Measurements from ENCODE around the gene PAX2. TPM values are rescaled to one million over a fixed set of nuclear protein-coding genes. Genes with fewer than 3 reads are reported as not detected.

PAX2 gene
- polyA plus RNA-seq, 4 donors, result 0.09 TPM; not detected in 3

GRCh38 chr10:100709146-100710082 is 36.0 kb upstream of the PAX2 start:
- Histone ChIP-seq H3K36me3 (ENCODE audit: control insufficient read depth in 3 of 3, insufficient read depth in 2 of 3, low read depth in 1 of 3, low read length in 3 of 3) (no peaks in the 10 kb centered on the region), H3K4me1 (ENCODE audit: control insufficient read depth in 3 of 3, insufficient read depth in 2 of 3, low read depth in 1 of 3, low read length in 2 of 3) (no peaks in the 10 kb centered on the region), H3K27ac (ENCODE audit: low read depth in 1 of 3, low read length in 2 of 3) (no peak overlapping the region), H3K27me3 (ENCODE audit: control insufficient read depth in 3 of 3, insufficient read depth in 3 of 3, low read length in 3 of 3) (peaks cover 10 to 76% (median 43%) of the 10 kb centered on the region in 3 donors), H3K9me3 (ENCODE audit: control insufficient read depth in 2 of 2, insufficient read depth in 1 of 2, low read depth in 1 of 2, low read length in 1 of 2) (no peaks in the 10 kb centered on the region), H3K4me3 (ENCODE audit: low read depth in 1 of 3, low read length in 3 of 3) (no peak overlapping the region)
- no peak for DNase-seq
- 8 to 16% (median 11%) methylated on average over 25 to 26 of the region's 26 CpGs for WGBS, 3 donors
- FAIRE-seq, result no peak

- Histone ChIP-seq H3K4me1 (ENCODE audit: control insufficient read depth in 3 of 3, insufficient read depth in 2 of 3, low read depth in 1 of 3, low read length in 2 of 3) (no peaks in the 10 kb centered on the region), H3K4me3 (ENCODE audit: low read depth in 1 of 3, low read length in 3 of 3) (no peak overlapping the region), H3K27ac (ENCODE audit: low read depth in 1 of 3, low read length in 2 of 3) (no peak overlapping the region), H3K9me3 (ENCODE audit: control insufficient read depth in 2 of 2, insufficient read depth in 1 of 2, low read depth in 1 of 2, low read length in 1 of 2) (no peaks in the 10 kb centered on the region), H3K27me3 (ENCODE audit: control insufficient read depth in 3 of 3, insufficient read depth in 3 of 3, low read length in 3 of 3) (peaks cover 10 to 85% (median 52%) of the 10 kb centered on the region in 3 donors), H3K36me3 (ENCODE audit: control insufficient read depth in 3 of 3, insufficient read depth in 2 of 3, low read depth in 1 of 3, low read length in 3 of 3) (no peaks in the 10 kb centered on the region)
- 4 to 8% (median 7%) methylated on average over 38 to 48 of the region's 48 CpGs for WGBS, 3 donors
- FAIRE-seq (no peak), DNase-seq (no peak)
Observed at GRCh38 chr10:100710151-100710871, 35.1 kb upstream of the PAX2 start.

DNA sequence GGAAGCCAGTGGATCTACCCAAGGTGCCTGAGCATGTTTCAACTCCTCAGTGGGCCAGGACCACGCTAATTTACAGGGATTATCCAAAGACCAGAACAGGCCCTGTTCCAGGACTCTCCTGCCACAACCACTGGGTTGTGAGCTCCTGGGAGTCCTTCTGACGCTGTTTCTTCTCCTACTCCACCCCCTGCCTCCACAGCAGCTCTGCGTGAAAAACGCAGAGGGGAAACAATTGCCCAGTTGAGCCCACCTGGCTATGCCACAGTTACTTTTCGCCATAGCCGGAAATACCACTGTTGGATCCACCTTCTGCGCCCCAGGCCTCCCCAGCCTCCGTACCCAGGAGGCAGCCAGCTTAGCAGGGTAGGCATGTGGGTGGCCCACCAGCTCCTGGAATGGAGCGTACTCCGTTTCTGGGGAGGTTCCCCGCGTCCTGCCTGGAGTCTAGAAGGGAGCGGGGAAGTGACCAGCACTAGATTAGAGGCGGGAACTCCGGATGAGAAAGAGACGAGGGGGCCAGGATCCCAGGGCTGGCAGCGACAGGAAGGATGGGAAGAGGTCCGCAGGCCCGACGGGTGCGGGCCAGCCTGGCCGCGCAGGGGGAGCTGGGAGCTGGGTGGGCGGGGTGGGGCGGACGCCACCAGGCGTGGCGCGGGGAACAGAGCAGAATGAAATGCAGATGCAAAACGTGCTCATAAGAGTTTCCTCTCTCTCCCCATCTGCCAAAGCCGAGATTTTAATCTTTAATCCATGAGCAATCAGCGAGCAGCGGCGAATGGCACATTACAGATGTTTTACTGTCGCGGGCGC is 32.1 kb upstream of the PAX2 start:
- DNase-seq (no peak), FAIRE-seq (no peak)
- Histone ChIP-seq H3K27ac (ENCODE audit: low read depth in 1 of 3, low read length in 2 of 3) (no peak overlapping the region), H3K4me3 (ENCODE audit: low read depth in 1 of 3, low read length in 3 of 3) (no peak overlapping the region), H3K36me3 (ENCODE audit: control insufficient read depth in 3 of 3, insufficient read depth in 2 of 3, low read depth in 1 of 3, low read length in 3 of 3) (no peaks in the 10 kb centered on the region), H3K4me1 (ENCODE audit: control insufficient read depth in 3 of 3, insufficient read depth in 2 of 3, low read depth in 1 of 3, low read length in 2 of 3) (no peaks in the 10 kb centered on the region), H3K27me3 (ENCODE audit: control insufficient read depth in 3 of 3, insufficient read depth in 3 of 3, low read length in 3 of 3) (peaks cover 3 to 97% (median 61%) of the 10 kb centered on the region in 3 donors), H3K9me3 (ENCODE audit: control insufficient read depth in 2 of 2, insufficient read depth in 1 of 2, low read depth in 1 of 2, low read length in 1 of 2) (no peaks in the 10 kb centered on the region)
- 6 to 13% (median 10%) methylated on average over 24 to 37 of the region's 37 CpGs for WGBS, 3 donors

- H3K4me3 ChIP-seq (ENCODE audit: low read depth in 1 of 3, low read length in 3 of 3), result no peak overlapping the region
- 5 to 11% (median 8%) methylated on average over 35 to 36 of the region's 36 CpGs for WGBS, 3 donors
- no peaks in the 10 kb centered on the region for H3K36me3 ChIP-seq (ENCODE audit: control insufficient read depth in 3 of 3, insufficient read depth in 2 of 3, low read depth in 1 of 3, low read length in 3 of 3)
- no peak overlapping the region for H3K27ac ChIP-seq (ENCODE audit: low read depth in 1 of 3, low read length in 2 of 3)
- FAIRE-seq (no peak), DNase-seq (no peak)
- H3K27me3 ChIP-seq (ENCODE audit: control insufficient read depth in 3 of 3, insufficient read depth in 3 of 3, low read length in 3 of 3), result peaks cover 3 to 97% (median 65%) of the 10 kb centered on the region in 3 donors
- no peaks in the 10 kb centered on the region for H3K4me1 ChIP-seq (ENCODE audit: control insufficient read depth in 3 of 3, insufficient read depth in 2 of 3, low read depth in 1 of 3, low read length in 2 of 3)
- H3K9me3 ChIP-seq (ENCODE audit: control insufficient read depth in 2 of 2, insufficient read depth in 1 of 2, low read depth in 1 of 2, low read length in 1 of 2), result no peaks in the 10 kb centered on the region
Observed at GRCh38 chr10:100713859-100714565, 31.4 kb upstream of the PAX2 start.

DNA sequence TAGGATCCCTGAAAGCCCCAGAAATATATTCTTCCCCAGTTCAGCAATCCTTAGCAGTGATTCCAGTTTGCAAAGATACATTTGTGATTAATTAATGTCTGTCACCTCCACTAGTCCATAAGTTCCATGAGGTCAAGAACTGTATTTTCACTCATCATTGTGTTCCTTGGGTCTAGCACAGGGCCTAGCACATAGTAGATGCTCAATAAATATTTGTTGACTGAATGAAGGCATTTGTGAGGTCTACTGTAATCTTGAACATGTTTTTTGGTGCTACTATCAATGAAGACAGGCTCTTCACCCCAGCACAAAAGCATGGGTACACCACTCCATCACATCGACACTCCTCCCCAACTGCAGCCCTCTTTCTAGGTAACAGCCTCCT is 30.8 kb upstream of the PAX2 start:
- no peaks in the 10 kb centered on the region for H3K9me3 ChIP-seq (ENCODE audit: control insufficient read depth in 2 of 2, insufficient read depth in 1 of 2, low read depth in 1 of 2, low read length in 1 of 2)
- H3K27me3 ChIP-seq (ENCODE audit: control insufficient read depth in 3 of 3, insufficient read depth in 3 of 3, low read length in 3 of 3), result peaks cover 3 to 94% (median 60%) of the 10 kb centered on the region in 3 donors
- FAIRE-seq (no peak), DNase-seq (no peak)
- no peak overlapping the region for H3K27ac ChIP-seq (ENCODE audit: low read depth in 1 of 3, low read length in 2 of 3)
- WGBS, 3 donors, result 57 to 94% (median 72%) methylated on average over 1 of the region's 1 CpG
- no peak overlapping the region for H3K4me3 ChIP-seq (ENCODE audit: low read depth in 1 of 3, low read length in 3 of 3)
- H3K4me1 ChIP-seq (ENCODE audit: control insufficient read depth in 3 of 3, insufficient read depth in 2 of 3, low read depth in 1 of 3, low read length in 2 of 3), result no peaks in the 10 kb centered on the region
- no peaks in the 10 kb centered on the region for H3K36me3 ChIP-seq (ENCODE audit: control insufficient read depth in 3 of 3, insufficient read depth in 2 of 3, low read depth in 1 of 3, low read length in 3 of 3)

DNA sequence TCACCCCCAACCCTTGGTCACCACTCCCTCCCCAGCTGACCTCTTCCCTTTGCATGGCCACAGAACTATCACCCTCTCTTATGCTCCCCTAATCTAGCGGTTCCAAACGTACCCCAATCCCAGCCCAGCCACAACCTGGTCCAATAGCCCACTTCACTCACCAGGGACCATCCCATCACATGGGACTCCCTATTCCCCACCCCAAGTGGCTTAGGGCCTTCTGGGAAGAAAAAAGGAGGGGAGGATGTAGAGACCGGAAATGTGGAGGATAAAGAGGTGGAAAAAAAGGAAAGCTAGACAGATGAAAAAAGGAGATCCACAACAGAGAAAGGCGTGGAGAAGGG is 30.3 kb upstream of the PAX2 start:
- H3K4me3 ChIP-seq (ENCODE audit: low read depth in 1 of 3, low read length in 3 of 3), result no peak overlapping the region
- FAIRE-seq (no peak), DNase-seq (no peak)
- H3K4me1 ChIP-seq (ENCODE audit: control insufficient read depth in 3 of 3, insufficient read depth in 2 of 3, low read depth in 1 of 3, low read length in 2 of 3), result no peaks in the 10 kb centered on the region
- no peak overlapping the region for H3K27ac ChIP-seq (ENCODE audit: low read depth in 1 of 3, low read length in 2 of 3)
- H3K9me3 ChIP-seq (ENCODE audit: control insufficient read depth in 2 of 2, insufficient read depth in 1 of 2, low read depth in 1 of 2, low read length in 1 of 2), result no peaks in the 10 kb centered on the region
- no peaks in the 10 kb centered on the region for H3K36me3 ChIP-seq (ENCODE audit: control insufficient read depth in 3 of 3, insufficient read depth in 2 of 3, low read depth in 1 of 3, low read length in 3 of 3)
- H3K27me3 ChIP-seq (ENCODE audit: control insufficient read depth in 3 of 3, insufficient read depth in 3 of 3, low read length in 3 of 3), result peaks cover 3 to 94% (median 60%) of the 10 kb centered on the region in 3 donors
- 36 to 48% (median 40%) methylated on average over 4 of the region's 4 CpGs for whole genome bisulfite sequencing, 3 donors

- WGBS, 3 donors, result 5 to 8% (median 6%) methylated on average over 55 to 66 of the region's 66 CpGs
- Histone ChIP-seq H3K36me3 (ENCODE audit: control insufficient read depth in 3 of 3, insufficient read depth in 2 of 3, low read depth in 1 of 3, low read length in 3 of 3) (no peaks in the 10 kb centered on the region), H3K4me3 (ENCODE audit: low read depth in 1 of 3, low read length in 3 of 3) (peak overlapping the region in 1 of 3 donors; percentile 12), H3K27ac (ENCODE audit: low read depth in 1 of 3, low read length in 2 of 3) (no peak overlapping the region), H3K4me1 (ENCODE audit: control insufficient read depth in 3 of 3, insufficient read depth in 2 of 3, low read depth in 1 of 3, low read length in 2 of 3) (no peaks in the 10 kb centered on the region), H3K27me3 (ENCODE audit: control insufficient read depth in 3 of 3, insufficient read depth in 3 of 3, low read length in 3 of 3) (peaks cover 3 to 93% (median 55%) of the 10 kb centered on the region in 3 donors), H3K9me3 (ENCODE audit: control insufficient read depth in 2 of 2, insufficient read depth in 1 of 2, low read depth in 1 of 2, low read length in 1 of 2) (no peaks in the 10 kb centered on the region)
- no peak for FAIRE-seq
- no peak for DNase-seq
Observed at GRCh38 chr10:100715445-100716385, 29.7 kb upstream of the PAX2 start.

Data from small intestine (tissue), 7 donors.